Neural cell (in vitro differentiated cells): ENCODE data around the gene PARG. TPM values are rescaled to one million over a fixed set of nuclear protein-coding genes. Genes with fewer than 3 reads are reported as not detected.

Source experiments
- H2AFZ ChIP-seq: fragments of 200-600, 300-800 bp; sonication (generic), shearing (Covaris generic); 2 replicates; pipeline ENCODE4 v1.6.0; 2014; ENCODE audit warnings: low read depth, mild to moderate bottlenecking, antibody characterized with exemption, low read length, moderate library complexity
- H3F3A ChIP-seq: fragments of 200-600 bp; shearing (Covaris generic); 2 replicates; pipeline ENCODE4 v1.6.1; 2016; ENCODE audit warnings: mild to moderate bottlenecking, moderate library complexity, mixed read lengths, antibody characterized with exemption, low read length; ENCODE audit not compliant: insufficient read depth, poor library complexity, severe bottlenecking
- H3K27ac ChIP-seq: fragments of 200-600, 300-800 bp; sonication (generic), shearing (Covaris generic); 2 replicates; pipeline ENCODE4 v1.5.1; 2014; ENCODE audit warnings: mild to moderate bottlenecking, low read length, moderate library complexity
- H3K27me3 ChIP-seq: fragments of 300-800, 200-600 bp; sonication (generic), shearing (Covaris generic); 2 replicates; pipeline ENCODE4 v1.6.0; 2014; ENCODE audit warnings: mild to moderate bottlenecking, low read depth, low read length, moderate library complexity; ENCODE audit not compliant: insufficient read depth
- H3K36me3 ChIP-seq: fragments of 300-800, 200-600 bp; sonication (generic), shearing (Covaris generic); 2 replicates; pipeline ENCODE4 v1.5.1; 2014; ENCODE audit warnings: mild to moderate bottlenecking, antibody characterized with exemption, low read length, moderate library complexity; ENCODE audit not compliant: insufficient read depth
- H3K4me2 ChIP-seq: fragments of 300-800, 200-600 bp; sonication (generic), shearing (Covaris generic); 2 replicates; pipeline ENCODE4 v1.6.0; 2014; ENCODE audit warnings: mild to moderate bottlenecking, low read length
- H3K4me3 ChIP-seq: fragments of 300-800, 200-600 bp; sonication (generic), shearing (Covaris generic); 2 replicates; pipeline ENCODE4 v1.5.1; 2014; ENCODE audit warnings: mild to moderate bottlenecking, low read length, moderate library complexity
- H3K79me2 ChIP-seq: fragments of 200-600 bp; shearing (Covaris generic); replicated peaks from 2 replicates; pipeline ENCODE4 v1.6.0; 2014; ENCODE audit warnings: mild to moderate bottlenecking, low read length, moderate library complexity; ENCODE audit not compliant: insufficient read depth
- H3K9ac ChIP-seq: fragments of 300-800, 200-600 bp; sonication (generic), shearing (Covaris generic); 2 replicates; pipeline ENCODE4 v1.6.1; 2016; ENCODE audit warnings: mild to moderate bottlenecking, low read length, mixed read lengths
- H3K9me2 ChIP-seq: fragments of 200-600 bp; shearing (Covaris generic); 2 replicates; pipeline ENCODE4 v1.6.1; 2016; ENCODE audit warnings: mild to moderate bottlenecking, low read length, mixed read lengths; ENCODE audit not compliant: insufficient read depth
- H3K9me3 ChIP-seq: fragments of 200-600, 300-800 bp; sonication (generic), shearing (Covaris generic); 2 replicates; pipeline ENCODE4 v1.6.1; 2016; ENCODE audit warnings: mild to moderate bottlenecking, mixed run types, low read length, moderate library complexity, mixed read lengths
- H4K20me1 ChIP-seq: fragments of 200-600 bp; shearing (Covaris generic); 2 replicates; pipeline ENCODE4 v1.6.1; 2016; ENCODE audit warnings: mild to moderate bottlenecking, mixed run types; ENCODE audit not compliant: insufficient read depth
- EP300 ChIP-seq: fragments of 450-650 bp; conservative IDR thresholded peaks from 2 replicates; pipeline ENCODE4 v1.6.1; 2014; ENCODE audit warnings: antibody characterized with exemption, mild to moderate bottlenecking, moderate library complexity; ENCODE audit not compliant: poor library complexity, severe bottlenecking
- EZH2 ChIP-seq: fragments of 200-600, 300-800 bp; shearing (Covaris generic), sonication (generic); IDR thresholded peaks from 2 replicates; pipeline ENCODE4 v1.6.1; 2014; ENCODE audit warnings: antibody characterized with exemption, low read length, borderline replicate concordance, mild to moderate bottlenecking; ENCODE audit not compliant: insufficient read depth, poor library complexity, severe bottlenecking
- MXI1 ChIP-seq: fragments of 450-650 bp; conservative IDR thresholded peaks from 2 replicates; pipeline ENCODE4 v1.6.1; 2014; ENCODE audit warnings: antibody characterized with exemption, mild to moderate bottlenecking; ENCODE audit not compliant: poor library complexity, severe bottlenecking
- POLR2AphosphoS5 ChIP-seq: IDR thresholded peaks from 2 replicates; pipeline ENCODE4 v1.6.1; 2012
- RAD21 ChIP-seq: fragments of 450-650 bp; conservative IDR thresholded peaks from 2 replicates; pipeline ENCODE4 v1.6.1; 2014; ENCODE audit warnings: antibody characterized with exemption, mild to moderate bottlenecking, moderate library complexity
- SMC3 ChIP-seq: fragments of 450-650 bp; conservative IDR thresholded peaks from 2 replicates; pipeline ENCODE4 v1.6.1; 2014; ENCODE audit warnings: antibody characterized with exemption, mild to moderate bottlenecking, moderate library complexity; ENCODE audit not compliant: poor library complexity
- TAF1 ChIP-seq: IDR thresholded peaks from 2 replicates; pipeline ENCODE4 v1.6.1; 2012; ENCODE audit warnings: low read depth
- polyA plus RNA-seq: library from polyadenylated mRNA; depleted of rRNA; stranded (reverse); fragments of >200 nt; gene quantifications from 2 replicates; pipeline ENCODE4 v1.2.3, GENCODE V29; 2014
- TF ChIP-seq, protein P1 (sequence below): fragments of 450-650 bp; IDR thresholded peaks from 2 replicates; pipeline ENCODE4 v1.5.1; 2014; ENCODE audit warnings: antibody characterized with exemption, mild to moderate bottlenecking, moderate library complexity; ENCODE audit not compliant: poor library complexity, severe bottlenecking
- TF ChIP-seq, protein P2 (sequence below): IDR thresholded peaks from 2 replicates; pipeline ENCODE4 v1.6.1; 2012; ENCODE audit warnings: borderline replicate concordance

PARG gene
- polyA plus RNA-seq, 1 donor from 2014 or later = 36.0 TPM

- H3K36me3 ChIP-seq = peaks cover 3% of the 10 kb centered on the region
These were observed 100.1 kb downstream of the PARG start for GRCh38 chr10:49841615-49842332.

DNA sequence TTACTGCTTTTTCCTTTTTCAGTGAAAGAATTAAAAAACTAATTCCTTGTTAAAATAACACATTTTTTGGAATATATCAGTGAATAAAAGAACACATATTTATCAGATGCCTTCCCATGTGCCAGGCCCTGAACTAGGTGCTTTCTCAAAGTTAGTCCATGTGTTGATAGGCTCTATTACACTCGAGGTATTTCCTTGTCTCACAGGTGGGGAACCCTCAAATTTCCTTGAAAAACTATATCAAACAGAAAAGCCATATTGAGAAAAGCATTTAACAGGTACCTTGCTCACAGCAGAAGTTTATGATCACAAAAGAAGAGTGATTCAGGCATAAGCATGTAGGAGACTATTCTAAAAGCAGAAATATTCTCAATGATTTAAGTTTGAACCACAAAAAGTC, 104.1 kb downstream of the PARG start:
- H4K20me1 ChIP-seq = no peaks in the 10 kb centered on the region
- H3K36me3 ChIP-seq = peaks cover 3% of the 10 kb centered on the region
- no peak overlapping the region for H3K4me3 ChIP-seq
- H3F3A ChIP-seq = no peaks in the 10 kb centered on the region
- no peaks in the 10 kb centered on the region for H3K79me2 ChIP-seq
- H2AFZ ChIP-seq = no peak overlapping the region
- no peaks in the 10 kb centered on the region for H3K9me2 ChIP-seq
- no peaks in the 10 kb centered on the region for H3K27me3 ChIP-seq
- H3K9me3 ChIP-seq = no peaks in the 10 kb centered on the region
- no peak overlapping the region for H3K4me2 ChIP-seq
- no peak overlapping the region for H3K27ac ChIP-seq
- no peak overlapping the region for H3K9ac ChIP-seq
- no peak for TF ChIP-seq EZH2
- TF ChIP-seq EP300 = no peak

More at GRCh38 chr10:49841615-49842332, 100.1 kb downstream of the PARG start:
- Histone ChIP-seq H3K9ac (no peak overlapping the region), H3K9me3 (no peaks in the 10 kb centered on the region), H3K27me3 (no peaks in the 10 kb centered on the region), H3F3A (no peaks in the 10 kb centered on the region), H3K9me2 (no peaks in the 10 kb centered on the region), H4K20me1 (no peaks in the 10 kb centered on the region), H3K27ac (no peak overlapping the region), H3K4me2 (no peak overlapping the region), H3K79me2 (no peaks in the 10 kb centered on the region), H3K4me3 (no peak overlapping the region), H2AFZ (no peak overlapping the region)
- TF ChIP-seq TAF1 = no peak
- no peak for TF ChIP-seq EP300
- TF ChIP-seq POLR2AphosphoS5 = no peak
- TF ChIP-seq RAD21 = no peak
- TF ChIP-seq SMC3 = no peak
- no peak for TF ChIP-seq MXI1
- TF ChIP-seq, protein P1, sequence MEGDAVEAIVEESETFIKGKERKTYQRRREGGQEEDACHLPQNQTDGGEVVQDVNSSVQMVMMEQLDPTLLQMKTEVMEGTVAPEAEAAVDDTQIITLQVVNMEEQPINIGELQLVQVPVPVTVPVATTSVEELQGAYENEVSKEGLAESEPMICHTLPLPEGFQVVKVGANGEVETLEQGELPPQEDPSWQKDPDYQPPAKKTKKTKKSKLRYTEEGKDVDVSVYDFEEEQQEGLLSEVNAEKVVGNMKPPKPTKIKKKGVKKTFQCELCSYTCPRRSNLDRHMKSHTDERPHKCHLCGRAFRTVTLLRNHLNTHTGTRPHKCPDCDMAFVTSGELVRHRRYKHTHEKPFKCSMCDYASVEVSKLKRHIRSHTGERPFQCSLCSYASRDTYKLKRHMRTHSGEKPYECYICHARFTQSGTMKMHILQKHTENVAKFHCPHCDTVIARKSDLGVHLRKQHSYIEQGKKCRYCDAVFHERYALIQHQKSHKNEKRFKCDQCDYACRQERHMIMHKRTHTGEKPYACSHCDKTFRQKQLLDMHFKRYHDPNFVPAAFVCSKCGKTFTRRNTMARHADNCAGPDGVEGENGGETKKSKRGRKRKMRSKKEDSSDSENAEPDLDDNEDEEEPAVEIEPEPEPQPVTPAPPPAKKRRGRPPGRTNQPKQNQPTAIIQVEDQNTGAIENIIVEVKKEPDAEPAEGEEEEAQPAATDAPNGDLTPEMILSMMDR = no peak
- TF ChIP-seq, protein P2, sequence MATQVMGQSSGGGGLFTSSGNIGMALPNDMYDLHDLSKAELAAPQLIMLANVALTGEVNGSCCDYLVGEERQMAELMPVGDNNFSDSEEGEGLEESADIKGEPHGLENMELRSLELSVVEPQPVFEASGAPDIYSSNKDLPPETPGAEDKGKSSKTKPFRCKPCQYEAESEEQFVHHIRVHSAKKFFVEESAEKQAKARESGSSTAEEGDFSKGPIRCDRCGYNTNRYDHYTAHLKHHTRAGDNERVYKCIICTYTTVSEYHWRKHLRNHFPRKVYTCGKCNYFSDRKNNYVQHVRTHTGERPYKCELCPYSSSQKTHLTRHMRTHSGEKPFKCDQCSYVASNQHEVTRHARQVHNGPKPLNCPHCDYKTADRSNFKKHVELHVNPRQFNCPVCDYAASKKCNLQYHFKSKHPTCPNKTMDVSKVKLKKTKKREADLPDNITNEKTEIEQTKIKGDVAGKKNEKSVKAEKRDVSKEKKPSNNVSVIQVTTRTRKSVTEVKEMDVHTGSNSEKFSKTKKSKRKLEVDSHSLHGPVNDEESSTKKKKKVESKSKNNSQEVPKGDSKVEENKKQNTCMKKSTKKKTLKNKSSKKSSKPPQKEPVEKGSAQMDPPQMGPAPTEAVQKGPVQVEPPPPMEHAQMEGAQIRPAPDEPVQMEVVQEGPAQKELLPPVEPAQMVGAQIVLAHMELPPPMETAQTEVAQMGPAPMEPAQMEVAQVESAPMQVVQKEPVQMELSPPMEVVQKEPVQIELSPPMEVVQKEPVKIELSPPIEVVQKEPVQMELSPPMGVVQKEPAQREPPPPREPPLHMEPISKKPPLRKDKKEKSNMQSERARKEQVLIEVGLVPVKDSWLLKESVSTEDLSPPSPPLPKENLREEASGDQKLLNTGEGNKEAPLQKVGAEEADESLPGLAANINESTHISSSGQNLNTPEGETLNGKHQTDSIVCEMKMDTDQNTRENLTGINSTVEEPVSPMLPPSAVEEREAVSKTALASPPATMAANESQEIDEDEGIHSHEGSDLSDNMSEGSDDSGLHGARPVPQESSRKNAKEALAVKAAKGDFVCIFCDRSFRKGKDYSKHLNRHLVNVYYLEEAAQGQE = no peak
- TF ChIP-seq EZH2 = no peak
